ENCODE results near the gene TMEM80.

The TMEM80 gene

GRCh38 chr11:665704-666281, 29.8 kb upstream of the TMEM80 start:
- TF ChIP-seq GATA2 (IDR thresholded peaks at IDR 0.05; ENCODE audit: low read depth, low read length), result no peak
- no peak for TF ChIP-seq GATA3 (IDR thresholded peaks at IDR 0.05; ENCODE audit: low read depth, low read length)

GRCh38 chr11:673866-674265, 21.8 kb upstream of the TMEM80 start:
- TF ChIP-seq GATA2 (IDR thresholded peaks at IDR 0.05; ENCODE audit: low read depth, low read length) (no peak), GATA3 (IDR thresholded peaks at IDR 0.05; ENCODE audit: low read depth, low read length) (no peak)

- TF ChIP-seq GATA2 (IDR thresholded peaks at IDR 0.05; ENCODE audit: low read depth, low read length), result no peak
- TF ChIP-seq GATA3 (IDR thresholded peaks at IDR 0.05; ENCODE audit: low read depth, low read length), result no peak
Measured at GRCh38 chr11:674406-674805, 21.2 kb upstream of the TMEM80 start.

GRCh38 chr11:678297-678696, 17.3 kb upstream of the TMEM80 start:
- TF ChIP-seq GATA3 (IDR thresholded peaks at IDR 0.05; ENCODE audit: low read depth, low read length) (no peak), GATA2 (IDR thresholded peaks at IDR 0.05; ENCODE audit: low read depth, low read length) (no peak)

GRCh38 chr11:679271-680207, 16.1 kb upstream of the TMEM80 start:
- TF ChIP-seq GATA2 (IDR thresholded peaks at IDR 0.05; ENCODE audit: low read depth, low read length) (no peak), GATA3 (IDR thresholded peaks at IDR 0.05; ENCODE audit: low read depth, low read length) (no peak)

GRCh38 chr11:680476-680875, 15.1 kb upstream of the TMEM80 start:
- no peak for TF ChIP-seq GATA3 (IDR thresholded peaks at IDR 0.05; ENCODE audit: low read depth, low read length)
- no peak for TF ChIP-seq GATA2 (IDR thresholded peaks at IDR 0.05; ENCODE audit: low read depth, low read length)

- TF ChIP-seq GATA2 (IDR thresholded peaks at IDR 0.05; ENCODE audit: low read depth, low read length), result no peak
- TF ChIP-seq GATA3 (IDR thresholded peaks at IDR 0.05; ENCODE audit: low read depth, low read length), result no peak
Measured at GRCh38 chr11:680970-681369, 14.6 kb upstream of the TMEM80 start.

GRCh38 chr11:686451-687243, 9.0 kb upstream of the TMEM80 start:
- TF ChIP-seq GATA3 (IDR thresholded peaks at IDR 0.05; ENCODE audit: low read depth, low read length) (no peak), GATA2 (IDR thresholded peaks at IDR 0.05; ENCODE audit: low read depth, low read length) (no peak)

GRCh38 chr11:687751-688150, 7.9 kb upstream of the TMEM80 start:
- TF ChIP-seq GATA2 (IDR thresholded peaks at IDR 0.05; ENCODE audit: low read depth, low read length) (no peak), GATA3 (IDR thresholded peaks at IDR 0.05; ENCODE audit: low read depth, low read length) (no peak)

GRCh38 chr11:688681-689080, 6.9 kb upstream of the TMEM80 start:
- TF ChIP-seq GATA2 (IDR thresholded peaks at IDR 0.05; ENCODE audit: low read depth, low read length), result no peak
- TF ChIP-seq GATA3 (IDR thresholded peaks at IDR 0.05; ENCODE audit: low read depth, low read length), result no peak

GRCh38 chr11:689625-690024, 6.0 kb upstream of the TMEM80 start:
- TF ChIP-seq GATA3 (IDR thresholded peaks at IDR 0.05; ENCODE audit: low read depth, low read length) (no peak), GATA2 (IDR thresholded peaks at IDR 0.05; ENCODE audit: low read depth, low read length) (no peak)

GRCh38 chr11:690738-691633, 4.6 kb upstream of the TMEM80 start:
- no peak for TF ChIP-seq GATA2 (IDR thresholded peaks at IDR 0.05; ENCODE audit: low read depth, low read length)
- no peak for TF ChIP-seq GATA3 (IDR thresholded peaks at IDR 0.05; ENCODE audit: low read depth, low read length)
